Spleen (tissue), 11 donors: ENCODE data around the gene CAMTA1. TPM values are rescaled to one million over a fixed set of nuclear protein-coding genes. Genes with fewer than 3 reads are reported as not detected.

Experiments used
- DNase-seq: peaks from one replicate; pipeline ENCODE4 v3.0.0-alpha.2; 2020
- H3K27ac ChIP-seq, 8 donors: fragments of 200-600 bp; sonication (generic) in 7 of 8; 1 replicate in 4 of 8; 2 replicates in 4 of 8; pipeline versions ENCODE4 v1.5.0 to v1.8.0; 2016 to 2021; ENCODE audit warnings: inconsistent platforms in 4 of 8, mild to moderate bottlenecking in 4 of 8, moderate library complexity in 1 of 8
- H3K27me3 ChIP-seq, 7 donors: fragments of 200-600 bp; sonication (generic) in 6 of 7; replicated peaks in 1 of 7; 1 replicate in 4 of 7; 2 replicates in 3 of 7; pipeline versions ENCODE4 v1.5.0 to v1.8.0; 2016 to 2021; ENCODE audit warnings: inconsistent platforms in 3 of 7, mild to moderate bottlenecking in 1 of 7
- H3K36me3 ChIP-seq, 6 donors: fragments of 200-600 bp; sonication (generic) in 5 of 6; 1 replicate in 4 of 6; 2 replicates in 2 of 6; pipeline versions ENCODE4 v1.5.0 to v1.8.0; 2016 to 2021; ENCODE audit warnings: inconsistent platforms in 2 of 6
- H3K4me1 ChIP-seq, 6 donors: fragments of 200-600 bp; sonication (generic) in 5 of 6; 1 replicate in 3 of 6; 2 replicates in 3 of 6; pipeline versions ENCODE4 v1.5.0 to v1.8.0; 2016 to 2021; ENCODE audit warnings: inconsistent platforms in 3 of 6
- H3K4me3 ChIP-seq, 8 donors: fragments of 200-600 bp; sonication (generic) in 7 of 8; 1 replicate in 4 of 8; 2 replicates in 4 of 8; pipeline versions ENCODE4 v1.5.0 to v1.8.0; 2016 to 2021; ENCODE audit warnings: inconsistent platforms in 4 of 8, mild to moderate bottlenecking in 4 of 8, moderate library complexity in 2 of 8
- H3K9me3 ChIP-seq, 8 donors: fragments of 200-600 bp; sonication (generic) in 7 of 8; 1 replicate in 4 of 8; 2 replicates in 4 of 8; pipeline versions ENCODE4 v1.5.0 to v1.8.0; 2016 to 2021; ENCODE audit warnings: inconsistent platforms in 4 of 8
- CTCF ChIP-seq, 11 experiments: fragments of 200-600 bp in 7 of 11; fragments of 450-650 bp in 4 of 11; sonication (generic) in 4 of 11; IDR thresholded peaks in 8 of 11; conservative IDR thresholded peaks in 3 of 11; 1 replicate in 7 of 11; 2 replicates in 4 of 11; pipeline versions ENCODE4 v1.4.0 to v1.8.0; 2016 to 2021; ENCODE audit warnings: antibody characterized with exemption in 11 of 11, inconsistent platforms in 4 of 11, mild to moderate bottlenecking in 1 of 11
- POLR2A ChIP-seq, 3 donors: fragments of 450-650 bp; IDR thresholded peaks; one replicate each; pipeline ENCODE4 v1.5.1; 2017; ENCODE audit warnings: antibody characterized with exemption in 3 of 3, mild to moderate bottlenecking in 1 of 3
- POLR2AphosphoS5 ChIP-seq, 3 donors: sonication (generic); formaldehyde crosslinking; IDR thresholded peaks; one replicate each; pipeline ENCODE4 v1.5.1; 2017; ENCODE audit warnings: antibody characterized with exemption in 3 of 3
- WGBS, 5 donors: extraction: QIAGEN DNeasy Blood & Tissue Kit in 3 of 5; methylation state at CpG; one replicate each; pipeline versions ENCODE4 v1.1.5 to v1.1.7; 2013 to 2018; 5-methylcytosine and 5-hydroxymethylcytosine counted together
- intact Hi-C: fragments of 100-400 bp; cut with DNase I; formaldehyde crosslinking; loops from one replicate; pipeline ENCODE4 v1.15.0; 2023; ENCODE audit warnings: low total_unique reads
- polyA plus RNA-seq, 3 donors: library from polyadenylated mRNA; stranded (reverse); fragments of 200-250 nt; gene quantifications; one replicate each; pipeline ENCODE4 v1.2.1, GENCODE V29; 2013
- total RNA-seq, 7 donors: library from RNA; depleted of rRNA in 3 of 7; stranded (reverse); fragments of >200 nt in 3 of 7; fragmentation: NEBNext Ultra II Directional in 4 of 7; extraction: Animal tissue kit (Norgen Biotek cat#: 25700) in 4 of 7; gene quantifications; one replicate each; pipeline versions ENCODE4 v1.1.0 to v1.2.1, GENCODE V29; 2016 to 2021
- donor health status: healthy with polysubstance abuse.
- donor health status: DM: no; HTN: no; CAD: no; lungs with moderate emphysema.
- donor health status: DM: no; HTN: no; CAD: no.
- donor health status: Bipolar disorder and iron deficiency.
- donor health status: healthy.
- donor health status: DM: no; HTN: no; CAD: no.
- donor health status: DM: yes; HTN: yes; CAD: no.

CAMTA1 gene
- total and polyA plus RNA-seq, 10 donors = 53.0 to 106 (median 77.3) TPM

- no peak for DNase-seq
- H3K9me3 ChIP-seq = no peaks in the 10 kb centered on the region
- no peak overlapping the region for H3K4me3 ChIP-seq
- H3K36me3 ChIP-seq = no peaks in the 10 kb centered on the region
- H3K4me1 ChIP-seq = no peaks in the 10 kb centered on the region
- H3K27me3 ChIP-seq = no peaks in the 10 kb centered on the region
- intact Hi-C loops = no loop called here
- TF ChIP-seq POLR2AphosphoS5 (IDR thresholded peaks at IDR 0.05) (no peak), POLR2A (IDR thresholded peaks at IDR 0.05) (no peak), CTCF (IDR thresholded peaks at IDR 0.05 in 8 of 11, conservative IDR thresholded peaks at IDR 0.05 in 3 of 11) (no peak)
- H3K27ac ChIP-seq = no peak overlapping the region
- WGBS, 5 donors = 80 to 91% (median 83%) methylated on average over 5 of the region's 5 CpGs
Observed at GRCh38 chr1:7366955-7367665, 581.9 kb downstream of the CAMTA1 start.

- intact Hi-C loops = no loop called here
- peak; percentile 35 for DNase-seq
- TF ChIP-seq POLR2A (IDR thresholded peaks at IDR 0.05) (no peak), CTCF (IDR thresholded peaks at IDR 0.05 in 8 of 11, conservative IDR thresholded peaks at IDR 0.05 in 3 of 11) (no peak), POLR2AphosphoS5 (IDR thresholded peaks at IDR 0.05) (no peak)
- Histone ChIP-seq H3K27ac (no peak overlapping the region), H3K4me3 (no peak overlapping the region), H3K36me3 (no peaks in the 10 kb centered on the region), H3K4me1 (no peaks in the 10 kb centered on the region), H3K27me3 (peaks cover 0 to 7% (median 0%) of the 10 kb centered on the region in 7 donors), H3K9me3 (no peaks in the 10 kb centered on the region)
- WGBS, 5 donors = 85 to 93% (median 88%) methylated on average over 8 of the region's 8 CpGs
Observed at GRCh38 chr1:7369866-7370265, 584.6 kb downstream of the CAMTA1 start.

- DNase-seq = peak; percentile 49
- WGBS, 5 donors = 81 to 92% (median 87%) methylated on average over 6 of the region's 6 CpGs
Observed at GRCh38 chr1:7371926-7372325, 586.7 kb downstream of the CAMTA1 start.

More at GRCh38 chr1:7371926-7372325, 586.7 kb downstream of the CAMTA1 start:
- Histone ChIP-seq H3K9me3 (no peaks in the 10 kb centered on the region), H3K4me3 (no peak overlapping the region), H3K4me1 (no peaks in the 10 kb centered on the region), H3K36me3 (no peaks in the 10 kb centered on the region), H3K27me3 (peaks cover 0 to 7% (median 0%) of the 10 kb centered on the region in 7 donors), H3K27ac (no peak overlapping the region)
- intact Hi-C loops = no loop called here
- TF ChIP-seq POLR2AphosphoS5 (IDR thresholded peaks at IDR 0.05) (no peak), POLR2A (IDR thresholded peaks at IDR 0.05) (no peak), CTCF (IDR thresholded peaks at IDR 0.05 in 8 of 11, conservative IDR thresholded peaks at IDR 0.05 in 3 of 11) (no peak)
